Left lung (tissue), 14 donors: Measurements from ENCODE around the gene ABCG4. TPM values are rescaled to one million over a fixed set of nuclear protein-coding genes. Genes with fewer than 3 reads are reported as not detected.
A peak's percentile ranks its signal among the peaks of the same experiment; 100 is the strongest.

ENCODE experiments used
- ATAC-seq: fragments of 200-7000 bp; cut with Tn5 transposase; one replicate; pipeline ENCODE4 v1.9.1; 2020; ENCODE audit warnings: moderate library complexity
- DNase-seq, 4 donors: peaks; one replicate each; pipeline ENCODE4 v3.0.0-alpha.2; 2013 to 2020
- H3K27ac ChIP-seq, 2 donors: fragments of 200-600 bp; sonication (generic) in 1 of 2; one replicate each; pipeline versions ENCODE4 v1.5.0 to v1.8.0; 2020 to 2021
- H3K27me3 ChIP-seq, 2 donors: fragments of 200-600 bp; sonication (generic) in 1 of 2; one replicate each; pipeline versions ENCODE4 v1.5.0 to v1.8.0; 2020 to 2021
- H3K36me3 ChIP-seq, 2 donors: fragments of 200-600 bp; sonication (generic) in 1 of 2; one replicate each; pipeline versions ENCODE4 v1.5.0 to v1.8.0; 2020 to 2021
- H3K4me1 ChIP-seq, 2 donors: fragments of 200-600 bp; one replicate each; pipeline ENCODE4 v1.8.0; 2021
- H3K4me3 ChIP-seq, 2 donors: fragments of 200-600 bp; sonication (generic) in 1 of 2; one replicate each; pipeline versions ENCODE4 v1.5.0 to v1.8.0; 2020 to 2021; ENCODE audit warnings: mild to moderate bottlenecking in 1 of 2
- H3K9me3 ChIP-seq, 2 donors: fragments of 200-600 bp; sonication (generic) in 1 of 2; one replicate each; pipeline versions ENCODE4 v1.5.0 to v1.8.0; 2020 to 2021
- intact Hi-C, 2 donors: fragments of 100-400 bp; cut with DNase I; formaldehyde crosslinking; loops; one replicate each; pipeline versions ENCODE4 v1.11.2 to v1.14.2; 2022
- long read RNA-seq, 12 donors: library from polyadenylated mRNA in 2 of 12; unstranded in 2 of 12; transcript quantifications; one replicate each; pipeline ENCODE4 v2.0.0 and lab custom pipeline, GENCODE V29; 2019 to 2026
- polyA plus RNA-seq, 6 donors: library from polyadenylated mRNA; unstranded; fragments of 120-200 nt; gene quantifications; one replicate each; pipeline ENCODE4 v1.2.1, GENCODE V29; 2013; ENCODE audit not compliant: insufficient read length in 6 of 6
- total RNA-seq, 2 donors: library from RNA; stranded (reverse); fragmentation: NEBNext Ultra II Directional; extraction: Animal tissue kit (Norgen Biotek cat#: 25700); gene quantifications; one replicate each; pipeline ENCODE4 v1.2.1, GENCODE V29; 2021
- TF ChIP-seq, protein P1 (sequence below), 2 donors: fragments of 200-600 bp; sonication (generic) in 1 of 2; IDR thresholded peaks; one replicate each; pipeline versions ENCODE4 v1.5.0 to v1.8.0; 2021; ENCODE audit warnings: antibody characterized with exemption in 2 of 2
- donor health status: DM: no; HTN: yes; CAD: no.
- donor health status: DM: no; HTN: no; CAD: no.

The ABCG4 gene
- total RNA-seq (under 1 TPM; 0.26 to 0.64 TPM), polyA plus RNA-seq (1 to 10 TPM; 1.1 to 1.5 (median 1.3) TPM)
- long read RNA-seq, donor 1 = 0 reads
- long read RNA-seq, donor 2 = 0 reads
- long read RNA-seq, donor 3, partial matches to known transcripts = 0 of 1 reads
- long read RNA-seq, donor 3, other reads (novel, unspliced or antisense) = 0 of 1 reads
- long read RNA-seq, donor 4 = 0 reads
- long read RNA-seq, donor 5 = 0 reads
- long read RNA-seq, donor 6 = 0 reads
- long read RNA-seq, donor 7 = 0 reads
- long read RNA-seq, donor 8 = 0 reads
- long read RNA-seq, donor 9 = 0 reads
- long read RNA-seq, donor 10 = 0 reads
- long read RNA-seq, donor 11 = 0 reads
- long read RNA-seq, donor 12 = 0 reads

GRCh38 chr11:119149018-119149785 is at the start of gene ABCG4:
Gene ABCG4, plus strand, starts transcription at chr11:119149052. Its CDS starts 914 bp downstream, at chr11:119149966.
- Histone ChIP-seq H3K27ac (no peak within 1 kb of the TSS), H3K9me3 (no peaks in the 10 kb centered on the region), H3K27me3 (peaks cover 11 to 76% of the 10 kb centered on the region in 2 donors), H3K4me1 (peaks cover 10 to 22% of the 10 kb centered on the region in 2 donors), H3K36me3 (no peaks in the 10 kb centered on the region), H3K4me3 (peak within 1 kb of the TSS; percentile 46 to 53)
- intact Hi-C loops = no loop called here
- TF ChIP-seq, protein P1, sequence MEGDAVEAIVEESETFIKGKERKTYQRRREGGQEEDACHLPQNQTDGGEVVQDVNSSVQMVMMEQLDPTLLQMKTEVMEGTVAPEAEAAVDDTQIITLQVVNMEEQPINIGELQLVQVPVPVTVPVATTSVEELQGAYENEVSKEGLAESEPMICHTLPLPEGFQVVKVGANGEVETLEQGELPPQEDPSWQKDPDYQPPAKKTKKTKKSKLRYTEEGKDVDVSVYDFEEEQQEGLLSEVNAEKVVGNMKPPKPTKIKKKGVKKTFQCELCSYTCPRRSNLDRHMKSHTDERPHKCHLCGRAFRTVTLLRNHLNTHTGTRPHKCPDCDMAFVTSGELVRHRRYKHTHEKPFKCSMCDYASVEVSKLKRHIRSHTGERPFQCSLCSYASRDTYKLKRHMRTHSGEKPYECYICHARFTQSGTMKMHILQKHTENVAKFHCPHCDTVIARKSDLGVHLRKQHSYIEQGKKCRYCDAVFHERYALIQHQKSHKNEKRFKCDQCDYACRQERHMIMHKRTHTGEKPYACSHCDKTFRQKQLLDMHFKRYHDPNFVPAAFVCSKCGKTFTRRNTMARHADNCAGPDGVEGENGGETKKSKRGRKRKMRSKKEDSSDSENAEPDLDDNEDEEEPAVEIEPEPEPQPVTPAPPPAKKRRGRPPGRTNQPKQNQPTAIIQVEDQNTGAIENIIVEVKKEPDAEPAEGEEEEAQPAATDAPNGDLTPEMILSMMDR (IDR thresholded peaks at IDR 0.05) = no peak
- ATAC-seq (peak; percentile 62), DNase-seq (peak in 2 of 4 donors; percentile 43 to 85)

DNA sequence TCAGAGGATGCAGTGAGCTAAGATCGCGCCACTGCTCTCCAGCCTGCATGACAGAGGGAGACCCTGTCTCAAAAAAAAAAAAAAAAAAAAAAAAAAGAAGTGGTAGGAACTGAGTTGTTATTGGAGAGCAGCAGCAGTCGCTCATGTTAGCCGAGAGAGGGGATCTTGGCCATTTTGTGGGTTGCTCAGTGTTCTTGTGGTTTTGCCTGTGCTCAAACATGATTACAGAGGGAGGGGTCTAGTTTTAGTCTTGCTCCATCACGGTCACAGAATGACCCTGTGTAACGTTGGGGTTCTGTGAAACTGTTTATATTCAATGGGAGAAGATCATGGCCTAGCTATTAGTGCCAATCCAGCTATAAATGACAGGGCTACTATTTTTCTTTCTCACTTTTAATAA is 49.1 kb upstream of the ABCG4 start:
- DNase-seq (no peak), ATAC-seq (no peak)
- H3K27me3 ChIP-seq = no peaks in the 10 kb centered on the region
- no peak overlapping the region for H3K4me3 ChIP-seq
- no peak overlapping the region for H3K27ac ChIP-seq
- peaks cover 14 to 39% of the 10 kb centered on the region in 2 donors for H3K4me1 ChIP-seq
- H3K36me3 ChIP-seq = peaks cover 0 to 20% of the 10 kb centered on the region in 2 donors
- H3K9me3 ChIP-seq = no peaks in the 10 kb centered on the region
- TF ChIP-seq, protein P1 (IDR thresholded peaks at IDR 0.05) = no peak
- intact Hi-C loops = no loop called here

DNA sequence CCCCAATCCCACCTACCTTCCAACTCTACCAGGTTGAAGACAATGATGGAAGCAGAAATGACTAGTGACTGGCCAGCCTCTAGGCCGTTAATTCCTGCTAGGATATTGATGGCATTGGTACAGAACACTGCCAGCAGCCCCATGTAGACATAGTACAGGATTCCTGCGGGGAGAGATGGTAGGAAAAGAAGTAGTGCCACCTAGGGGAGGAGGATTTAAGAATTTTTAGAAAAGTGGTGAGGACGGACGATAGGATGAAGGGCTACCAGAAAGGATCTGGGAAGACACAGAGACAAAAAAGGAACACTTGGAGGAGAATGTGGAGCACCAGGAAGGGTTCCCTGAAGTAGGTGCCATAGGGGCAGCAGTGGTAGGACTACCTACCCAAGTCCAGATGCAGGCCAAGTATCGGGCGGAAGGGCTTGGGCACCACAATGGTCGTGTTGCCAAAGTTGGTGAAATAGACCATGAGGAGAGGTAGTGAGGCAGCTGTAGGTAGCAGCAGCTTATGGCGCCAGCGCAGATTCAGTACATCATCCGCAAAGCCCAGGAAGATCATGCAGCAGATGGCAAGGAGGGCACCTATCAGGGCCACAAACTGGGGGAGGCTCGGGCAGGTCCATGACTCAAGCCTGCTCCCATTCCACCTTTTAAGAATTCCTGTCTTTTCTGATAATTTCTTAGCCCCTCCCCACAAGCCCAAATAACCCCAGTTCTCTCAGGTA is 48.4 kb upstream of the ABCG4 start:
- Histone ChIP-seq H3K27ac (no peak overlapping the region), H3K9me3 (no peaks in the 10 kb centered on the region), H3K4me1 (peaks cover 14 to 39% of the 10 kb centered on the region in 2 donors), H3K4me3 (peak overlapping the region; percentile 73 to 87), H3K27me3 (no peaks in the 10 kb centered on the region), H3K36me3 (peaks cover 0 to 20% of the 10 kb centered on the region in 2 donors)
- no peak for ATAC-seq
- DNase-seq = no peak
- TF ChIP-seq, protein P1 (IDR thresholded peaks at IDR 0.05) = no peak
- intact Hi-C loops = no loop called here

GRCh38 chr11:119100994-119101758 is 47.7 kb upstream of the ABCG4 start:
- TF ChIP-seq, protein P1 (IDR thresholded peaks at IDR 0.05) = no peak
- peak in 1 of 4 donors; percentile 83 for DNase-seq
- peaks cover 16 to 37% of the 10 kb centered on the region in 2 donors for H3K4me1 ChIP-seq
- H3K9me3 ChIP-seq = no peaks in the 10 kb centered on the region
- peak overlapping the region; percentile 73 to 87 for H3K4me3 ChIP-seq
- peaks cover 0 to 20% of the 10 kb centered on the region in 2 donors for H3K36me3 ChIP-seq
- intact Hi-C loops = no loop called here
- peak overlapping the region; percentile 92 to 95 for H3K27ac ChIP-seq
- H3K27me3 ChIP-seq = no peaks in the 10 kb centered on the region
- ATAC-seq = peak; percentile 28
